HEK293 (cell line): ENCODE results near the gene CTAG1A.

Experiments used
- CTCF ChIA-PET: fragments of 350-600 bp; formaldehyde crosslinking; extraction: SDS; loops from one replicate; lab custom pipeline; 2021; ENCODE audit warnings: antibody characterized with exemption; lab: Yijun Ruan, JAX
- POLR2A ChIA-PET: fragments of 300-600 bp; formaldehyde crosslinking; extraction: SDS; loops from one replicate; lab custom pipeline; 2020; ENCODE audit warnings: antibody characterized with exemption, inconsistent platforms; lab: Yijun Ruan, JAX
- H3K27ac ChIP-seq: fragments of 200-500 bp; sonication (Bioruptor generic); 2 replicates; pipeline ENCODE4 v1.5.1; 2014; ENCODE audit warnings: low read depth, low read length, control low read depth, inconsistent platforms; ENCODE audit errors: extremely low read depth
- H3K36me3 ChIP-seq, 2 experiments: fragments of 200-500 bp in 1 of 2; sonication (Bioruptor generic) in 1 of 2; 1 replicate in 1 of 2; 2 replicates in 1 of 2; pipeline ENCODE4 v1.5.1; 2014 to 2017; ENCODE audit warnings: inconsistent platforms in 2 of 2, low read length in 2 of 2; ENCODE audit not compliant: control insufficient read depth in 2 of 2, insufficient read depth in 1 of 2
- H3K4me1 ChIP-seq: fragments of 200-500 bp; sonication (Bioruptor generic); 2 replicates; pipeline ENCODE4 v1.5.1; 2014; ENCODE audit warnings: mild to moderate bottlenecking, low read length, inconsistent platforms; ENCODE audit not compliant: control insufficient read depth, insufficient read depth
- H3K4me3 ChIP-seq: 2 replicates; pipeline ENCODE4 v1.5.1; 2011; ENCODE audit warnings: low read depth, mild to moderate bottlenecking, control low read depth, low read length, moderate library complexity
- H3K9me3 ChIP-seq: fragments of 200-500 bp; sonication (Bioruptor generic); 2 replicates; pipeline ENCODE4 v1.5.1; 2014; ENCODE audit warnings: low read depth, low read length, inconsistent platforms; ENCODE audit not compliant: control insufficient read depth, insufficient read depth
- GLI4 ChIP-seq: fragments of 450-650 bp; formaldehyde crosslinking; IDR thresholded peaks from 2 replicates; pipeline ENCODE4 v1.5.1; 2016; ENCODE audit warnings: missing biosample characterization, missing genetic modification characterization
- GLIS1 ChIP-seq: fragments of 450-650 bp; formaldehyde crosslinking; IDR thresholded peaks from 2 replicates; pipeline ENCODE4 v1.5.1; 2016; ENCODE audit warnings: missing biosample characterization, missing genetic modification characterization
- PRDM6 ChIP-seq: fragments of 450-650 bp; formaldehyde crosslinking; IDR thresholded peaks from 2 replicates; pipeline ENCODE4 v1.5.1; 2017; ENCODE audit warnings: missing biosample characterization, missing genetic modification characterization
- SALL2 ChIP-seq: fragments of 450-650 bp; formaldehyde crosslinking; IDR thresholded peaks from 2 replicates; pipeline ENCODE4 v1.5.0; 2017; ENCODE audit warnings: missing biosample characterization, mild to moderate bottlenecking, missing genetic modification characterization, borderline replicate concordance
- SP3 ChIP-seq: fragments of 450-650 bp; formaldehyde crosslinking; IDR thresholded peaks from 2 replicates; pipeline ENCODE4 v1.5.1; 2016; ENCODE audit warnings: missing biosample characterization, missing genetic modification characterization
- ZBTB6 ChIP-seq: fragments of 450-650 bp; formaldehyde crosslinking; IDR thresholded peaks from 2 replicates; pipeline ENCODE4 v1.5.1; 2017; ENCODE audit warnings: missing biosample characterization, missing genetic modification characterization
- ZNF184 ChIP-seq: fragments of 450-650 bp; IDR thresholded peaks from 2 replicates; pipeline ENCODE4 v1.5.1; 2018; ENCODE audit warnings: missing biosample characterization, mild to moderate bottlenecking, missing genetic modification characterization
- ZNF239 ChIP-seq: fragments of 450-650 bp; formaldehyde crosslinking; IDR thresholded peaks from 2 replicates; pipeline ENCODE4 v1.5.1; 2016; ENCODE audit warnings: missing biosample characterization, missing genetic modification characterization
- ZNF280D ChIP-seq: fragments of 450-650 bp; formaldehyde crosslinking; IDR thresholded peaks from 2 replicates; pipeline ENCODE4 v1.5.1; 2016; ENCODE audit warnings: missing biosample characterization, missing genetic modification characterization
- ZNF354C ChIP-seq: fragments of 450-650 bp; formaldehyde crosslinking; IDR thresholded peaks from 2 replicates; pipeline ENCODE4 v1.5.1; 2016; ENCODE audit warnings: missing biosample characterization, missing genetic modification characterization, low read depth, borderline replicate concordance
- ZNF449 ChIP-seq: fragments of 450-650 bp; formaldehyde crosslinking; IDR thresholded peaks from 2 replicates; pipeline ENCODE4 v1.5.1; 2017; ENCODE audit warnings: missing biosample characterization, mild to moderate bottlenecking, missing genetic modification characterization, moderate library complexity
- ZNF501 ChIP-seq: fragments of 450-650 bp; formaldehyde crosslinking; IDR thresholded peaks from 2 replicates; pipeline ENCODE4 v1.5.1; 2016; ENCODE audit warnings: missing biosample characterization, missing genetic modification characterization
- ZNF529 ChIP-seq: fragments of 450-650 bp; formaldehyde crosslinking; IDR thresholded peaks from 2 replicates; pipeline ENCODE4 v1.5.1; 2017; ENCODE audit warnings: missing genetic modification characterization, missing biosample characterization; ENCODE audit not compliant: insufficient replicate concordance
- ZNF544 ChIP-seq: fragments of 450-650 bp; formaldehyde crosslinking; IDR thresholded peaks from 2 replicates; pipeline ENCODE4 v1.5.0; 2017; ENCODE audit warnings: missing biosample characterization, missing genetic modification characterization
- ZNF596 ChIP-seq: fragments of 450-650 bp; IDR thresholded peaks from 2 replicates; pipeline ENCODE4 v1.5.0; 2018; ENCODE audit warnings: missing biosample characterization, mild to moderate bottlenecking, missing genetic modification characterization, moderate library complexity
- ZNF610 ChIP-seq: fragments of 450-650 bp; formaldehyde crosslinking; IDR thresholded peaks from 2 replicates; pipeline ENCODE4 v1.5.1; 2016; ENCODE audit warnings: missing biosample characterization, missing genetic modification characterization, borderline replicate concordance
- ZNF76 ChIP-seq: fragments of 450-650 bp; formaldehyde crosslinking; IDR thresholded peaks from 2 replicates; pipeline ENCODE4; 2016; ENCODE audit warnings: low read depth, missing biosample characterization, missing genetic modification characterization, borderline replicate concordance
- ZSCAN4 ChIP-seq: fragments of 450-650 bp; formaldehyde crosslinking; IDR thresholded peaks from 2 replicates; pipeline ENCODE4 v1.5.1; 2017; ENCODE audit warnings: missing biosample characterization, missing genetic modification characterization

CTAG1A gene

GRCh38 chrX:154593201-154593600, 8.3 kb downstream of the CTAG1A start:
- TF ChIP-seq GLIS1 (tag by site-specific recombination) (no peak), ZNF449 (no peak), ZNF184 (tag by site-specific recombination) (no peak), SALL2 (tag by site-specific recombination) (no peak), ZNF501 (tag by site-specific recombination) (no peak), ZSCAN4 (tag by site-specific recombination) (no peak), ZNF544 (tag by site-specific recombination) (no peak), ZNF76 (no peak), ZNF529 (tag by site-specific recombination) (no peak)
- TF ChIP-seq, all 188 proteins: peak for 0
- H3K9me3 ChIP-seq = no peaks in the 10 kb centered on the region
- POLR2A ChIA-PET = no interaction called here
- no peak overlapping the region for H3K27ac ChIP-seq
- H3K36me3 ChIP-seq = no peaks in the 10 kb centered on the region
- CTCF ChIA-PET = interaction anchor here (1.7 to 1.8 kb wide), 2 partner anchors 9 to 156 kb away, joined by 8 to 9 read pairs; no protein-coding TSS in a partner anchor
- H3K4me1 ChIP-seq = no peaks in the 10 kb centered on the region
- no peak overlapping the region for H3K4me3 ChIP-seq

GRCh38 chrX:154594491-154594890, 9.6 kb downstream of the CTAG1A start:
- ChIA-PET POLR2A (no interaction called here), CTCF (interaction anchor here (1.8 kb wide), 1 partner anchor 155 kb away, joined by 9 read pairs; no protein-coding TSS in a partner anchor)
- Histone ChIP-seq H3K4me1 (no peaks in the 10 kb centered on the region), H3K27ac (no peak overlapping the region), H3K36me3 (no peaks in the 10 kb centered on the region), H3K4me3 (no peak overlapping the region), H3K9me3 (no peaks in the 10 kb centered on the region)
- TF ChIP-seq ZNF239 (tag by site-specific recombination) (no peak), ZNF280D (tag by site-specific recombination) (no peak), ZNF449 (no peak), ZNF529 (tag by site-specific recombination) (no peak)

GRCh38 chrX:154595559-154596249, 10.8 kb downstream of the CTAG1A start:
- ChIA-PET POLR2A (interaction anchor here (0.6 kb wide), 1 partner anchor 210 kb away, joined by 4 read pairs; the partner anchor contains the start of gene MPP1), CTCF (interaction anchor here (1.1 kb wide), 1 partner anchor 153 kb away, joined by 4 read pairs; no protein-coding TSS in a partner anchor)
- no peaks in the 10 kb centered on the region for H3K4me1 ChIP-seq

More at GRCh38 chrX:154595559-154596249, 10.8 kb downstream of the CTAG1A start:
- TF ChIP-seq SP3 (tag by site-specific recombination) = no peak
- TF ChIP-seq ZNF610 (tag by site-specific recombination) = no peak
- TF ChIP-seq ZBTB6 (tag by site-specific recombination) = no peak
- TF ChIP-seq SALL2 (tag by site-specific recombination) = 0 out of 2 replicates have a peak, but pooled peaks have one; percentile 20
- TF ChIP-seq GLI4 (tag by site-specific recombination) = no peak
- no peak for TF ChIP-seq ZNF354C (tag by site-specific recombination)
- peak; percentile 99 for TF ChIP-seq ZNF596
- no peak for TF ChIP-seq PRDM6 (tag by site-specific recombination)
- Histone ChIP-seq H3K4me3 (no peak overlapping the region), H3K27ac (no peak overlapping the region), H3K36me3 (no peaks in the 10 kb centered on the region), H3K9me3 (no peaks in the 10 kb centered on the region)
